ENCODE measurements around the gene RIMS1. TPM values are rescaled to one million over a fixed set of nuclear protein-coding genes. Genes with fewer than 3 reads are reported as not detected.

The RIMS1 gene
- total and polyA plus RNA-seq, 2 donors (not counting 1 experiment from before 2014, with no cell fraction given) = not detected

DNA sequence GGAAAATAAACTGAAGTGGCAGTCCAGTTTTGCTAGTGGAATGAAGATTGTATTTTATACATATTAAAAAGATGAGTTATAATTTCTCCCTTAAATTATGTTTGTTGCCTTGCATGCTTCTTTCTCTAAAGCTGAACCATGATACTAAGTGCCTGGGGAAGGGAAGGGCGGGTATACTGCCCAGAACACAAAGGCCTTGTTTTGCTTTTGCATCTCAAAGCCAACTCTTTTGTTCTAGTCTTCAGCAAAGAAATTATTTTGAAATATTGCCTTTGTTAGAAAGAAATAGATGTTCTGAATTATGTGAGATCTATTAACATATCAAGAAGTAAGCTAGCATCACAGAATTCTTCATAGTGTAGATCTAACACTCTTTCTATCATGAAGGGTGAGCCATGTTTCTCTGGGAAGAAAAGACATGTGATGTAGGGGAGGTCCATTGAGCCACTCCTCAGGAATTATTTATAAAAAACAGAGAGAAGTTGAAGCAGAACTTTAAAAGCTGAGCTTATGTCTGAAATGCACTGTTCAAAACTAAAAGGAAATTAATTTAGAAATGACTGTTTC lies 108.4 kb downstream of the RIMS1 start:
- no peak overlapping the region for H3K27ac Mint-ChIP-seq
- Histone ChIP-seq H3K27me3 (replicated peaks in 1 of 4; ENCODE audit: control extremely low read depth in 1 of 4, control insufficient read depth in 3 of 4, insufficient read depth in 4 of 4, low read length in 3 of 4) (no peaks in the 10 kb centered on the region), H3K36me3 (replicated peaks in 1 of 2; ENCODE audit: control extremely low read depth in 1 of 2, control insufficient read depth in 1 of 2, extremely low read depth in 1 of 2, insufficient read depth in 2 of 2, low read length in 1 of 2) (no peaks in the 10 kb centered on the region), H3K4me3 (ENCODE audit: control extremely low read depth in 1 of 5, extremely low read depth in 1 of 5, insufficient read depth in 1 of 5, low read depth in 2 of 5, low read length in 4 of 5) (no peak overlapping the region), H3K9me3 (ENCODE audit: control extremely low read depth in 1 of 3, control insufficient read depth in 2 of 3, insufficient read depth in 1 of 3, low read length in 2 of 3) (no peaks in the 10 kb centered on the region), H3K4me2 (replicated peaks; ENCODE audit: low read depth, low read length, poor library complexity, severe bottlenecking) (no peak overlapping the region), H4K20me1 (ENCODE audit: control insufficient read depth, insufficient read depth, low read length, poor library complexity, severe bottlenecking) (no peaks in the 10 kb centered on the region), H3K79me2 (ENCODE audit: control insufficient read depth, insufficient read depth, low read length) (no peaks in the 10 kb centered on the region), H3K9ac (ENCODE audit: low read length) (no peak overlapping the region), H3K4me1 (ENCODE audit: control insufficient read depth in 2 of 2, insufficient read depth in 2 of 2, low read length in 2 of 2) (no peaks in the 10 kb centered on the region), H2AFZ (ENCODE audit: insufficient read depth, low read depth, low read length, poor library complexity, severe bottlenecking) (no peak overlapping the region), H3K27ac (ENCODE audit: low read length in 2 of 2) (no peak overlapping the region)
- no peaks in the 10 kb centered on the region for H3K9me3 Mint-ChIP-seq (ENCODE audit: insufficient read depth)
- POLR2A ChIA-PET = no interaction called here
- CTCF ChIA-PET = no interaction called here
- ATAC-seq (ENCODE audit: low read depth) (no peak), DNase-seq (no peak)
- no CpG with 5 or more reads among the region's 1 CpG for WGBS (ENCODE audit: insufficient coverage)
- no peaks in the 10 kb centered on the region for H3K4me1 Mint-ChIP-seq
- TF ChIP-seq, protein P1, sequence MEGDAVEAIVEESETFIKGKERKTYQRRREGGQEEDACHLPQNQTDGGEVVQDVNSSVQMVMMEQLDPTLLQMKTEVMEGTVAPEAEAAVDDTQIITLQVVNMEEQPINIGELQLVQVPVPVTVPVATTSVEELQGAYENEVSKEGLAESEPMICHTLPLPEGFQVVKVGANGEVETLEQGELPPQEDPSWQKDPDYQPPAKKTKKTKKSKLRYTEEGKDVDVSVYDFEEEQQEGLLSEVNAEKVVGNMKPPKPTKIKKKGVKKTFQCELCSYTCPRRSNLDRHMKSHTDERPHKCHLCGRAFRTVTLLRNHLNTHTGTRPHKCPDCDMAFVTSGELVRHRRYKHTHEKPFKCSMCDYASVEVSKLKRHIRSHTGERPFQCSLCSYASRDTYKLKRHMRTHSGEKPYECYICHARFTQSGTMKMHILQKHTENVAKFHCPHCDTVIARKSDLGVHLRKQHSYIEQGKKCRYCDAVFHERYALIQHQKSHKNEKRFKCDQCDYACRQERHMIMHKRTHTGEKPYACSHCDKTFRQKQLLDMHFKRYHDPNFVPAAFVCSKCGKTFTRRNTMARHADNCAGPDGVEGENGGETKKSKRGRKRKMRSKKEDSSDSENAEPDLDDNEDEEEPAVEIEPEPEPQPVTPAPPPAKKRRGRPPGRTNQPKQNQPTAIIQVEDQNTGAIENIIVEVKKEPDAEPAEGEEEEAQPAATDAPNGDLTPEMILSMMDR (IDR thresholded peaks at IDR 0.05) = no peak
- TF ChIP-seq EZH2 (IDR thresholded peaks at IDR 0.05; ENCODE audit: borderline replicate concordance, insufficient read depth, low read depth, low read length, poor library complexity, severe bottlenecking) = no peak
- H3K27me3 Mint-ChIP-seq = no peaks in the 10 kb centered on the region
- H3K4me3 Mint-ChIP-seq = no peak overlapping the region
- intact Hi-C loops (cut with micrococcal nuclease) = no loop called here

DNA sequence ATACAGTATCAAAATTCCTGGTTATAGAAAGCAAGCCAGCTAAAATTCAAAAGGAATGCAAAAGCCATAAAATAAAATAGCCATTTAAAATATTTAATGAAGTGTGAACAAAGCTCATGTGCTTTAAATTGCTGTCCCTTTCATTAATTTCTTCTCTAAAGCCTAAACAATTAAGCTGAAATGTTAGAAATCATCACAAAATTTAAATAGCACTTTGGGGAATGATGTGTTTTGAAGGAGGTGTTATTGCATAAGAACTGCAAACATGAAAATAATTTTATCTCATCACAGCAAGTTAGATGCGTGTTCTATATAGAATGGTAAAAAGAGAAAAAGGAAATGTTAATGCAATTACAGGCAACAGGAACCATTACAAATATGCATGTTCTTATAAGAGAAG lies 111.0 kb downstream of the RIMS1 start:
- no peak for DNase-seq
- Histone ChIP-seq H3K4me1 (ENCODE audit: control insufficient read depth in 2 of 2, insufficient read depth in 2 of 2, low read length in 2 of 2) (no peaks in the 10 kb centered on the region), H3K27ac (ENCODE audit: low read length in 2 of 2) (no peak overlapping the region), H4K20me1 (ENCODE audit: control insufficient read depth, insufficient read depth, low read length, poor library complexity, severe bottlenecking) (no peaks in the 10 kb centered on the region), H3K9ac (ENCODE audit: low read length) (no peak overlapping the region), H3K4me2 (replicated peaks; ENCODE audit: low read depth, low read length, poor library complexity, severe bottlenecking) (no peak overlapping the region), H3K36me3 (replicated peaks in 1 of 2; ENCODE audit: control extremely low read depth in 1 of 2, control insufficient read depth in 1 of 2, extremely low read depth in 1 of 2, insufficient read depth in 2 of 2, low read length in 1 of 2) (no peaks in the 10 kb centered on the region), H3K4me3 (ENCODE audit: control extremely low read depth in 1 of 5, extremely low read depth in 1 of 5, insufficient read depth in 1 of 5, low read depth in 2 of 5, low read length in 4 of 5) (no peak overlapping the region), H3K9me3 (ENCODE audit: control extremely low read depth in 1 of 3, control insufficient read depth in 2 of 3, insufficient read depth in 1 of 3, low read length in 2 of 3) (no peaks in the 10 kb centered on the region), H3K79me2 (ENCODE audit: control insufficient read depth, insufficient read depth, low read length) (no peaks in the 10 kb centered on the region), H2AFZ (ENCODE audit: insufficient read depth, low read depth, low read length, poor library complexity, severe bottlenecking) (no peak overlapping the region), H3K27me3 (replicated peaks in 1 of 4; ENCODE audit: control extremely low read depth in 1 of 4, control insufficient read depth in 3 of 4, insufficient read depth in 4 of 4, low read length in 3 of 4) (no peaks in the 10 kb centered on the region)
- no CpG with 5 or more reads among the region's 1 CpG for WGBS (ENCODE audit: insufficient coverage)
- POLR2A ChIA-PET = no interaction called here
- H3K27ac Mint-ChIP-seq = no peak overlapping the region
- H3K4me1 Mint-ChIP-seq = no peaks in the 10 kb centered on the region
- intact Hi-C loops (cut with micrococcal nuclease) = no loop called here
- CTCF ChIA-PET = no interaction called here
- no peak for ATAC-seq (ENCODE audit: low read depth)
- H3K9me3 Mint-ChIP-seq (ENCODE audit: insufficient read depth) = no peaks in the 10 kb centered on the region
- no peak overlapping the region for H3K4me3 Mint-ChIP-seq
- TF ChIP-seq, protein P1 (IDR thresholded peaks at IDR 0.05) = no peak
- TF ChIP-seq EZH2 (IDR thresholded peaks at IDR 0.05; ENCODE audit: borderline replicate concordance, insufficient read depth, low read depth, low read length, poor library complexity, severe bottlenecking) = no peak
- H3K27me3 Mint-ChIP-seq = no peaks in the 10 kb centered on the region

All from B cell (primary cell).